ENCODE data around the gene FMO2.

FMO2 gene

GRCh38 chr1:171179318-171180227, 5.5 kb upstream of the FMO2 start:
- TF ChIP-seq CTCF (IDR thresholded peaks at IDR 0.05; ENCODE audit: control extremely low read depth, extremely low read depth, low read depth, missing control alignments) = no peak
- ChIA-PET CTCF (interaction anchor here (0.6 to 0.8 kb wide), 2 partner anchors 9 kb away, joined by 3 read pairs; no protein-coding TSS in a partner anchor), POLR2A (no interaction called here)
- DNase-seq (ENCODE audit: extremely low spot score) = no peak

DNA sequence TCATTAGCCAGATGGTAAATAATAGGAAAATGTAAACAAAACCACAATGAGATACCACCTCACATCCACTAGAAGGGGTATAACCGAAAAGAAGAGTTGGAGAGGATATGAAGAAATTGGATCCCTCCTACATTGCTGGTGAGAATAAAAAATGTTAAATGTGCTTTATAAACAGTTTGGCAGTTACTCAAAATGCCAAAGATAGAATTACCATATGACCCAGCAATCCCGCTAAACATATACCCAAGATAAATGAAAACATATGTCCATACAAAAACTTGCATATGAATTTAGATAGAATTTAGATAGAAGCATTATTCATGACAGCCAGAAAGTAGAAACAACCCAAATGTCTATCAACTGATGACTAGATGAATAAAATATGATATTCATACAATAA, 4.4 kb upstream of the FMO2 start:
- DNase-seq (ENCODE audit: extremely low spot score) = no peak
- ChIA-PET POLR2A (no interaction called here), CTCF (no interaction called here)
- TF ChIP-seq CTCF (IDR thresholded peaks at IDR 0.05; ENCODE audit: control extremely low read depth, extremely low read depth, low read depth, missing control alignments) = no peak

DNA sequence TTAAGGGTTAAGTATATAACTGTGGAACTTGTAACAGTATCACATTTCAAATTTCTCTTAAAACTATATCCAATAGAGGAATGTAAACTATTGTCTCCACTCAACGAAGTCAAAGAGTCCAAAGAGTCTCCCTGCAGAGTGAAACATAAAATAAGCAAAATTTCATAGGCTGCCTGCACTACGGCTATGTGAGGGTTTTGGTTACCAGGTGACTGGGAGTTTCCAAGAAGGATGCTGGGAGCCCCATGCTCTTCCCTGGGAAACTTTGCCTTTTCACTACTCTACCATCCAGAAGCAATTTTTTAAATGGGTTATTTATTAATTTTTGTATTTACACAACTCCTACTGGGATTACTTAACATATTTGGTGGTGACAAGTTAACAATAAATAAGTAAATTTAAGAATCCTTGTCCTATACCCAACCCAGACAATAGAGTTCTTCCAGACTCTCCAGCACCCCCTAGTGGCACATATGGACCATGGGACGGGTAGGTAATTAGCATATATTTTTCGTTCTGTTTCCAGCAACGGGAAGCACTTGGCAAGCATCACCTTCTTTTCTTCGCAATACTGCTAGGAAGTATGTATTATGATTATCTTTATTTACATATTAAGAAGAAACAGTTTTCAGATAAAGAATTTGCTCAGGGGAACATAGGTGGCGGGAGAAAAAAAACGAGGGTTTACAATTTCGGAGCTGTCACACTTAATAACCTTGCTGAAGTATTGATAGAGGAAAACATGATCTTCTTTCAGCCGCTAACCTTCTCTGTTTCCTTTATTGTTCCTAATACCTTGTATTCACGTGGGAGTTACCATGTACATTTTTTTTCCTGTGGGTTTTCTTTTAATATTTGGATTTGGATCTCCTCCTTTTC, 3.5 kb downstream of the FMO2 start:
- POLR2A ChIA-PET = no interaction called here
- TF ChIP-seq CTCF (IDR thresholded peaks at IDR 0.05; ENCODE audit: control extremely low read depth, extremely low read depth, low read depth, missing control alignments) = peak; percentile 61
- CTCF ChIA-PET = interaction anchor here (0.7 to 2.2 kb wide), 4 partner anchors 9 to 29 kb away, joined by 3 to 10 read pairs (median 4); no protein-coding TSS in a partner anchor
- DNase-seq (ENCODE audit: extremely low spot score) = peak; percentile 59

- ChIA-PET CTCF (no interaction called here), POLR2A (no interaction called here)
- DNase-seq (ENCODE audit: extremely low spot score) = no peak
- no peak for TF ChIP-seq CTCF (IDR thresholded peaks at IDR 0.05; ENCODE audit: control extremely low read depth, extremely low read depth, low read depth, missing control alignments)
Measured at GRCh38 chr1:171191992-171192391, 6.9 kb downstream of the FMO2 start.

DNA sequence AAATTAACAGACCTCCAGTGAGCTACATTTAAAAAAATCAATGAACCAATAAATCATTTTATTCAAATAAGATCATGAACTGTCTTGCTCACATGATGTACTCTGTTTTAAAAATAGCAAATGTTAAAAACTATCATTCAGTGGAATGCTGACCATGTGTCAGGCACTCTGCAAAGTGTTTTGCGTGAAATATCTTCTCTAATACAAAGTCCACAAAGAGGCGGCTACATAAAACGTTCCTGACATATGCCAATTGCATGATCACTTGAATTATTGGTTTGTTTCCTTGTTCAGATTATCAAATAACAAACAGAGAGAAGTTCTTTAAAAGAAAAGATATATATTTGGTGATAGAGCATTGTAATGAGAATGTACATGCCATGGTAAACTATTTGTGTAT, 10.7 kb downstream of the FMO2 start:
- DNase-seq (ENCODE audit: extremely low spot score) = no peak
- ChIA-PET POLR2A (no interaction called here), CTCF (no interaction called here)
- no peak for TF ChIP-seq CTCF (IDR thresholded peaks at IDR 0.05; ENCODE audit: control extremely low read depth, extremely low read depth, low read depth, missing control alignments)

DNA sequence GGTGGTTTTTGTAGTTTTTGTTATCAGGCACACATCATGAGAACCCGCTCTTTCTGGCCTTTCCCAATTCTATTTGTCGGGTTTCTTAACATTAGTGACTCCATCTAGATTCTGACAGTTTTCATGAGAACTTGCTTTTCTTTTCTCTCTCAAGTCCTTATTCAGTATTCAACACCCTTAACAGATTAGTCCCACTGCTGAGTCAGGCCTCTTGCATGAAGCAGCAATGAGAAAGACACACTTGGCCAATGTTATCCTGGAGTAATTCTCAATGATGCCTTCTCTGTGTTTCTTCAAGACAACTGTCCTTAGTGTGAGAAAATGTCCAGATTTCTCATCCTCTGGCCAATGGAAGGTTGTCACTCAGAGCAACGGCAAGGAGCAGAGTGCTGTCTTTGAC, 11.3 kb downstream of the FMO2 start:
- ChIA-PET POLR2A (no interaction called here), CTCF (interaction anchor here (0.7 kb wide), 1 partner anchor 11 kb away, joined by 3 read pairs; the partner anchor contains the start of gene FMO2)
- TF ChIP-seq CTCF (IDR thresholded peaks at IDR 0.05; ENCODE audit: control extremely low read depth, extremely low read depth, low read depth, missing control alignments) = no peak
- DNase-seq (ENCODE audit: extremely low spot score) = no peak

Measured in GM10248 (cell line).